Stimulated activated CD4-positive, alpha-beta T cell treated with anti-CD3 and anti-CD28 coated beads, Interleukin-2, amount 100 ng/mL, for 48 hours (primary cell): ENCODE data around the gene FTSJ1.

ENCODE experiments used
- DNase-seq, 2 donors: peaks; one replicate each; pipeline ENCODE4 v3.0.0-alpha.2; 2020

The FTSJ1 gene

GRCh38 chrX:48531358-48531959, 55.5 kb downstream of the FTSJ1 start:
- DNase-seq = no peak

- no peak for DNase-seq
Observed at GRCh38 chrX:48532161-48532560, 56.2 kb downstream of the FTSJ1 start.

- no peak for DNase-seq
Observed at GRCh38 chrX:48533165-48533564, 57.2 kb downstream of the FTSJ1 start.
